GM12878 (cell line): ENCODE results near the gene TRIM26.

Experiments used
- CEBPB ChIP-seq, 2 experiments: fragments of 150-350 bp in 1 of 2; IDR thresholded peaks; 2 replicates each; pipeline ENCODE4 v1.6.1; 2012 to 2014; ENCODE audit warnings: low read depth in 2 of 2, low read length in 2 of 2, borderline replicate concordance in 1 of 2, inconsistent platforms in 1 of 2
- NR2C2 ChIP-seq: IDR thresholded peaks from 2 replicates; pipeline ENCODE4 v1.6.1; 2011; ENCODE audit warnings: borderline replicate concordance, low read depth; ENCODE audit not compliant: control insufficient read depth, insufficient read length
- TF ChIP-seq, protein P1 (sequence below): IDR thresholded peaks from 2 replicates; pipeline ENCODE4 v1.6.1; 2011; ENCODE audit warnings: low read depth, low read length, improper control_type of control experiment, borderline replicate concordance
- TF ChIP-seq, protein P2 (sequence below), 3 experiments: IDR thresholded peaks in 2 of 3; conservative IDR thresholded peaks in 1 of 3; 2 replicates each; pipeline ENCODE4 v1.5.1; 2011; ENCODE audit warnings: low read depth in 3 of 3, low read length in 3 of 3, mild to moderate bottlenecking in 3 of 3, control low read depth in 2 of 3, moderate library complexity in 2 of 3, inconsistent platforms in 1 of 3, mixed read lengths in 1 of 3; ENCODE audit not compliant: control insufficient read depth in 2 of 3, insufficient read depth in 1 of 3; ENCODE audit errors: extremely low read depth in 1 of 3
- TF ChIP-seq, protein P3 (sequence below): fragments of 450-650 bp; IDR thresholded peaks from 2 replicates; pipeline ENCODE4 v1.6.1; 2018; ENCODE audit warnings: mild to moderate bottlenecking, low read depth, moderate library complexity; ENCODE audit not compliant: partially characterized antibody

DNA sequence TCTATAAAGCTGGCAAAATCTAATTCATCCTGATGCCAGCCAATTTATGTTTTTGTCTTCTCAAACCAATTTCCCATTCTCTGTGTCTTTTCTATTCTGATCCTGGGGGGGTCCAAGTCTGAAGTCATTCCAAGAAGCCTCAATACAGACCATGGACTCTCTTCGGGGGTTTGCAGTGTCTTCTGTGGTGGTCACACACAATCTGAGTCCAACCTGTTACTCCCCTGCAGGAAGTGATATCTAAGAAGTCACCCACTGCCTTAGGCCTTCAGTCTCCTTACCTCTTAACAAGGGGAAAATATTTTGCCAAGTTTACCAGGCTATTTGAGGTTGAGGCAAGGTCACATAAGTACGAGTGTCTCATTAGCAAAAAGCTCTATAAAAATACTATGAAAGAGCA lies 1.9 kb downstream of the TRIM26 start:
- TF ChIP-seq CEBPB (IDR thresholded peaks at IDR 0.05; ENCODE audit: borderline replicate concordance in 1 of 2, low read depth in 2 of 2, low read length in 2 of 2) (no peak), NR2C2 (no peak)
- TF ChIP-seq, protein P1, sequence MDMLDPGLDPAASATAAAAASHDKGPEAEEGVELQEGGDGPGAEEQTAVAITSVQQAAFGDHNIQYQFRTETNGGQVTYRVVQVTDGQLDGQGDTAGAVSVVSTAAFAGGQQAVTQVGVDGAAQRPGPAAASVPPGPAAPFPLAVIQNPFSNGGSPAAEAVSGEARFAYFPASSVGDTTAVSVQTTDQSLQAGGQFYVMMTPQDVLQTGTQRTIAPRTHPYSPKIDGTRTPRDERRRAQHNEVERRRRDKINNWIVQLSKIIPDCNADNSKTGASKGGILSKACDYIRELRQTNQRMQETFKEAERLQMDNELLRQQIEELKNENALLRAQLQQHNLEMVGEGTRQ, result no peak
- TF ChIP-seq, protein P2, sequence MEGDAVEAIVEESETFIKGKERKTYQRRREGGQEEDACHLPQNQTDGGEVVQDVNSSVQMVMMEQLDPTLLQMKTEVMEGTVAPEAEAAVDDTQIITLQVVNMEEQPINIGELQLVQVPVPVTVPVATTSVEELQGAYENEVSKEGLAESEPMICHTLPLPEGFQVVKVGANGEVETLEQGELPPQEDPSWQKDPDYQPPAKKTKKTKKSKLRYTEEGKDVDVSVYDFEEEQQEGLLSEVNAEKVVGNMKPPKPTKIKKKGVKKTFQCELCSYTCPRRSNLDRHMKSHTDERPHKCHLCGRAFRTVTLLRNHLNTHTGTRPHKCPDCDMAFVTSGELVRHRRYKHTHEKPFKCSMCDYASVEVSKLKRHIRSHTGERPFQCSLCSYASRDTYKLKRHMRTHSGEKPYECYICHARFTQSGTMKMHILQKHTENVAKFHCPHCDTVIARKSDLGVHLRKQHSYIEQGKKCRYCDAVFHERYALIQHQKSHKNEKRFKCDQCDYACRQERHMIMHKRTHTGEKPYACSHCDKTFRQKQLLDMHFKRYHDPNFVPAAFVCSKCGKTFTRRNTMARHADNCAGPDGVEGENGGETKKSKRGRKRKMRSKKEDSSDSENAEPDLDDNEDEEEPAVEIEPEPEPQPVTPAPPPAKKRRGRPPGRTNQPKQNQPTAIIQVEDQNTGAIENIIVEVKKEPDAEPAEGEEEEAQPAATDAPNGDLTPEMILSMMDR (IDR thresholded peaks at IDR 0.05 in 2 of 3, conservative IDR thresholded peaks at IDR 0.05 in 1 of 3; ENCODE audit: control insufficient read depth in 2 of 3, extremely low read depth in 1 of 3, insufficient read depth in 1 of 3, low read depth in 3 of 3, low read length in 3 of 3), result no peak
- TF ChIP-seq, protein P3, sequence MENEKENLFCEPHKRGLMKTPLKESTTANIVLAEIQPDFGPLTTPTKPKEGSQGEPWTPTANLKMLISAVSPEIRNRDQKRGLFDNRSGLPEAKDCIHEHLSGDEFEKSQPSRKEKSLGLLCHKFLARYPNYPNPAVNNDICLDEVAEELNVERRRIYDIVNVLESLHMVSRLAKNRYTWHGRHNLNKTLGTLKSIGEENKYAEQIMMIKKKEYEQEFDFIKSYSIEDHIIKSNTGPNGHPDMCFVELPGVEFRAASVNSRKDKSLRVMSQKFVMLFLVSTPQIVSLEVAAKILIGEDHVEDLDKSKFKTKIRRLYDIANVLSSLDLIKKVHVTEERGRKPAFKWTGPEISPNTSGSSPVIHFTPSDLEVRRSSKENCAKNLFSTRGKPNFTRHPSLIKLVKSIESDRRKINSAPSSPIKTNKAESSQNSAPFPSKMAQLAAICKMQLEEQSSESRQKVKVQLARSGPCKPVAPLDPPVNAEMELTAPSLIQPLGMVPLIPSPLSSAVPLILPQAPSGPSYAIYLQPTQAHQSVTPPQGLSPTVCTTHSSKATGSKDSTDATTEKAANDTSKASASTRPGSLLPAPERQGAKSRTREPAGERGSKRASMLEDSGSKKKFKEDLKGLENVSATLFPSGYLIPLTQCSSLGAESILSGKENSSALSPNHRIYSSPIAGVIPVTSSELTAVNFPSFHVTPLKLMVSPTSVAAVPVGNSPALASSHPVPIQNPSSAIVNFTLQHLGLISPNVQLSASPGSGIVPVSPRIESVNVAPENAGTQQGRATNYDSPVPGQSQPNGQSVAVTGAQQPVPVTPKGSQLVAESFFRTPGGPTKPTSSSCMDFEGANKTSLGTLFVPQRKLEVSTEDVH, result no peak
